Peyer's patch (tissue), 4 donors: ENCODE results near the gene MEGF10.

Experiments
- POLR2A ChIP-seq, 2 donors: fragments of 450-650 bp; IDR thresholded peaks; one replicate each; pipeline ENCODE4 v1.5.1; 2017; ENCODE audit warnings: antibody characterized with exemption in 2 of 2, mild to moderate bottlenecking in 2 of 2, moderate library complexity in 2 of 2
- TF ChIP-seq, protein P1 (sequence below), 6 experiments: fragments of 450-650 bp in 4 of 6; fragments of 200-600 bp in 2 of 6; sonication (generic) in 1 of 6; IDR thresholded peaks; one replicate each; pipeline ENCODE4 v1.5.1; 2017 to 2019; ENCODE audit warnings: antibody characterized with exemption in 6 of 6, mild to moderate bottlenecking in 3 of 6, moderate library complexity in 1 of 6

DNA sequence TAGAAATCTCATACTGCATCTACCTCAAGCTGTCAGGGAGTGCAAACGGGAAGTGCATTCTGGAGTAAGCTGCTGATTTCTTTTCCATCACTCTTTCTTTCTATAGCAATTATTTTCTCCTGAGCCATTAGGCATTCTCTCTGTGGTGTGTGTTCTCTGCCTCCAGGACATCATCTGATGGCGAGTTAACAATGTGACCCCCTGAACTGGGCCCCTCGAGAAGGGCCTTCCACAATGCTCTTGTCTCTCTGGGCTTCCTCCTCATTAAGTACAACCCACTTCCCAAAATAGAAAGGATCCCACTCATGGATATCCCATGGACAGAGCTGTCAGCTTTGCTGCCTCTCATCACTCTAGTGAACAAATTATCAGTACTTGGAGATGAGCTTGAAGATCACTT lies 130.2 kb downstream of the MEGF10 start:
- TF ChIP-seq, protein P1, sequence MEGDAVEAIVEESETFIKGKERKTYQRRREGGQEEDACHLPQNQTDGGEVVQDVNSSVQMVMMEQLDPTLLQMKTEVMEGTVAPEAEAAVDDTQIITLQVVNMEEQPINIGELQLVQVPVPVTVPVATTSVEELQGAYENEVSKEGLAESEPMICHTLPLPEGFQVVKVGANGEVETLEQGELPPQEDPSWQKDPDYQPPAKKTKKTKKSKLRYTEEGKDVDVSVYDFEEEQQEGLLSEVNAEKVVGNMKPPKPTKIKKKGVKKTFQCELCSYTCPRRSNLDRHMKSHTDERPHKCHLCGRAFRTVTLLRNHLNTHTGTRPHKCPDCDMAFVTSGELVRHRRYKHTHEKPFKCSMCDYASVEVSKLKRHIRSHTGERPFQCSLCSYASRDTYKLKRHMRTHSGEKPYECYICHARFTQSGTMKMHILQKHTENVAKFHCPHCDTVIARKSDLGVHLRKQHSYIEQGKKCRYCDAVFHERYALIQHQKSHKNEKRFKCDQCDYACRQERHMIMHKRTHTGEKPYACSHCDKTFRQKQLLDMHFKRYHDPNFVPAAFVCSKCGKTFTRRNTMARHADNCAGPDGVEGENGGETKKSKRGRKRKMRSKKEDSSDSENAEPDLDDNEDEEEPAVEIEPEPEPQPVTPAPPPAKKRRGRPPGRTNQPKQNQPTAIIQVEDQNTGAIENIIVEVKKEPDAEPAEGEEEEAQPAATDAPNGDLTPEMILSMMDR (IDR thresholded peaks at IDR 0.05): no peak
- no peak for TF ChIP-seq POLR2A (IDR thresholded peaks at IDR 0.05)
